ENCODE measurements around the gene FOXN3.

The FOXN3 gene, protein sequence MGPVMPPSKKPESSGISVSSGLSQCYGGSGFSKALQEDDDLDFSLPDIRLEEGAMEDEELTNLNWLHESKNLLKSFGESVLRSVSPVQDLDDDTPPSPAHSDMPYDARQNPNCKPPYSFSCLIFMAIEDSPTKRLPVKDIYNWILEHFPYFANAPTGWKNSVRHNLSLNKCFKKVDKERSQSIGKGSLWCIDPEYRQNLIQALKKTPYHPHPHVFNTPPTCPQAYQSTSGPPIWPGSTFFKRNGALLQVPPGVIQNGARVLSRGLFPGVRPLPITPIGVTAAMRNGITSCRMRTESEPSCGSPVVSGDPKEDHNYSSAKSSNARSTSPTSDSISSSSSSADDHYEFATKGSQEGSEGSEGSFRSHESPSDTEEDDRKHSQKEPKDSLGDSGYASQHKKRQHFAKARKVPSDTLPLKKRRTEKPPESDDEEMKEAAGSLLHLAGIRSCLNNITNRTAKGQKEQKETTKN

DNA sequence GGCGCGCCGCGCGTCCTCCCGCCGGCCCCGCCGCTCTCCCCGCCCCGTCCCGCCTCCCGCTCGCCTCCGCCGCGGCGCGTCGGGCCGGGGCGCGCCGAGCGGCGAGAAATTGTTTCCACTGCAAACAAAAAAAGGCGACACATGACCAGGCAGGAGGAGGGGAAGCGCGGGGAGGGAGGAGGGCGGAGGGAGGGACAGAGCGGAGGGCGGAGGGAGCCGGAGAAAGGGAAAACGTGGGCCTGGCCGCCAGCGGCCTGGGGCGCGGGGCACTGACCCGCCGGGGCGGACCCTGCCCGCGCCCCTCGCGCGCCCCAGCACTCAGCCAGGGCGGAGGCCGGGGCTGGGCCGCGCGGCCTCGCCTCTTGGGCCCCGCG, at the start of gene FOXN3:
Gene FOXN3, minus strand, starts transcription at position 143 of the 374 bp plus-strand sequence. CDS start 4,757 bp downstream, outside the sequence.
- peak; percentile 96 for DNase-seq

DNA sequence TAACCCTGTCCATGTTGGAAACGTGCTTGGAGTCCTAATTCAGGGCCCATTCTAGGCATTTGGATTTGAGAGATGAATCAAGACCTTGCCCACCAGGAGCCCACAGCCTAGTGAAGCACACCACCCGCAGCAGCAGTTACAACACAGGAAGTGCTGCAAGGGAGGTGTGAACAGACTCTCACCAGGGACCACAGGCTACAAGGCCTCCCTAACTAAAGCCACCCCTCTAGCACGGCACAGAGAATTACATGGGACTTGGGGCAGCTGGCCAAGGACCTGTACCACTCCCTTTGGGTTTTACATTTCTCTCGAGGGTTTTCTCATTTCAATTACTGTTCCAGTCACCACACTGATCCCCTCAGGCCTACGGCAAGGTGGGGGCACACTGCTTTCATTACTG, 49.5 kb upstream of the FOXN3 start:
- no peak for DNase-seq

DNA sequence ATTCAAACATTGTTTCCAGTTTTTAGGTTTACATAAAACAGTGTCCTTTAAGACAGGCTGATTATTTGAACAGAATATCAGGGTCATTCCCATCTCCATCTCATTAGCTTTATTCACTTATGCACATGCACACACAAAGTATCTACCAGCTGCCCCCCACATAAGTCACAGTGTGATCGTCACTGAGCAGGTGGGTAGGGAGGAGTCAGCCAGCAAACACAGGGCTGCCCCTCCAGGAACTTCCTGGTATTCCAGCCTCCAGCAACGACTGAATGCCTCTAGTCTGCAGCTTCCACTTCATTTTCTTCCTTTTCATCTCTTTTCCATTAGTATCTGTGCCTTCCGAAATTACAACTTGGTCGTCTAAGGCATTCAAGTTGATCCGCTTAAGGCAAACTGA, 48.8 kb upstream of the FOXN3 start:
- DNase-seq, result no peak

DNA sequence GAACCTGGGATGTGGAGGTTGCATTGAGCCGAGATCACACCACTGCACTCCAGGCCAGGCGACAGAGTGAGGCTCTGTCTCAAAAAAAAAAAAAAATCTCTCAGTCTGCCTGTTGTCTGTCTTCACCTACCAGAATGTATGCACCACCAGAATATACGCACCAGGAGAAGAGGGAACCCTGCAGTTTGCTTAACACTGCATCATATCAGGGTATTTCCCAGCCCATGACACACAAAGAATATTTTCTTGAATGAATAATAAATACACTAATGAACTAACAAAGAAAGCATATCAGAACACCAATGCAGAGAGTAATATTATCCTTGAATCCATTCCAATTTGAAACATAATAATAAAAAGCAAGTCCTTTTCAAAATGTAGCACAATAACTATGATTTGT, 44.2 kb upstream of the FOXN3 start:
- no peak for DNase-seq

DNA sequence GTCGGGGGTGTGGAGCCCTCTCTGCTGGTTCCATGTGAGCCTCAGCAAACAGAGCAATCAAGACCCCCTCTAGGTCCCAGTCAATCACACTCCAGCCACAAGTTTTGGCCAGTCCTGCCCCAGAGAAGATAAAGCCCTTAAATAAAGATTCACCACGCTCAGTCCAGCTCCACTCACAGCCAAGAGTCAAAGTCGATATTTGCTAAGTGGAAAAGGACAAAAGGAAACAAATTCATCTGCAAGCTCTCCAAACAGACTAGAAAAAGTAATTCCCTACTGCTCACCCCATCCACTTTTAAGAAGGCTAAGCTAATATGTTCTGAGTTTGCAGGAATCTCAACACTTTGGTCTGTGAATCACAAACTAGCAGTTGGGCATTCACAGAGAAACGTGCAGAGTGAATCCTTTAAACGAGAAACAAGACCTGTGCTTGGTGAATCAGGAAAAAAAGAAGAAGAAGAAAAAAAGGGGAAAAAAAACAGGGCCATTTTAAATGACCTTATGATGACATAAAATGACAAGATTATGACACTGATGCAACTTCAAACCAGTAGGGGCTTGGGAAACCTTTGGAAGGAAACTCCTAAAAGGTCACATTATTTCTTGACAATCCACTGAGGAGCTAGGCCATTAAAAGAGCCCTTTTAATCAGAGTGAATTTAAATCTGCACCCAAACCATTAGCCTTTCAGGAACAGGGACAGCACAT, 41.8 kb upstream of the FOXN3 start:
- DNase-seq, result no peak

DNA sequence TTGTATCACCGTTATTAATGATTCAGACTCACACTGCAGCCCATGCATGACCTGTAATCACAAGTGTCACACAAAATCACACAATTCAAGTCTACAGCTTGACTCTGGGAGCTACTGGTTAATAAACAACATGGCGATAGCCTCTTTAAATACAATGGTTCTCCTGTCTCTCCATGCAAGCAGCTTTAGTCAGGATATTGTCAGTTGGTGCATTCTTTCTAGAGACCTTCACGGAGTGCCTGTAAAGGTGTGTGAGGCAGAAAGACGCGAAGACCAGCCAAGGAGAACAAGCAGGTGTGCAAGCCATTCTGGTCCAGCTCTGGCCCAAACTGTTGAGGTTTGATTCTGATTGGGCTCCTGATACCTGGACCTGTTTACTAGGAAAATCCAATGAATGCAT, 40.0 kb upstream of the FOXN3 start:
- no peak for DNase-seq

DNA sequence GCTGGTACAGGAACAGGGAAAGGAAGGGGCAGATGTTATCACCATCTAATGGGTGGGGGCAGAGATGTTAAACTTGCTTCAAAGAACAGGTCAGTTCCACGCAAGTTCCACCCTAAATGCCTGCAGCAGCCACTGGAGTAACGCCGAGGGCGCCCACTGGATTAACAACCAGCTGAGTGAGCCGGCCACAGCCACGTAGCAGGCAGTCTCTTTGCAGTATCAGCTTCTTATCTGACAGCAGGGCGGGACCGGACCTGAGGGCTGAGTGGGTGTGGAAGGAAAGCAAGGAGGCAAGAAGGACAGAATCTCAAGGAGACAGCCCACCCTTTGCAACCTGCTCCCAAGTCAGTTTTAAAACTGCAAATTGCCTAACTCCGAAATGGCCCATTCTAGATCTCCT, 38.4 kb upstream of the FOXN3 start:
- DNase-seq, result peak; percentile 88

DNA sequence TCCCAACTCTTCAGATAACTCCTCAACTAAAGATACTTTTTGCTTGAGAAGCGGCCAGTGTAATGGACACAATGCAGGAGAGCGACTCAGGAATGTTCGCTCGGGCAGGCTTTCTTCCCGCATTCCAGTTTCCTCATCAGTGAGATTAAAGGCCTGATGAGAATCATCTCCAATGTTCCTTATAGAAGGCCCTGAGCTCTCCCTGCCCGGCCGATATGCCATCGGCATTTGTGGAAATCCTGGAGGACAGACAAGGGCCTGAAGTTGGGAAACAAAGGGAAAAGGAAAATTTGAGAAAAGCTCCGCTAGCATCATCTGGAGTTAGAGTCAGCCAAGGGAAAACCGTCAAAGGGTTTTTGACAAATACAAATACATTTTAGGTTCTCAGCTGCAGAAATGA, 38.0 kb upstream of the FOXN3 start:
- DNase-seq, result peak; percentile 69

DNA sequence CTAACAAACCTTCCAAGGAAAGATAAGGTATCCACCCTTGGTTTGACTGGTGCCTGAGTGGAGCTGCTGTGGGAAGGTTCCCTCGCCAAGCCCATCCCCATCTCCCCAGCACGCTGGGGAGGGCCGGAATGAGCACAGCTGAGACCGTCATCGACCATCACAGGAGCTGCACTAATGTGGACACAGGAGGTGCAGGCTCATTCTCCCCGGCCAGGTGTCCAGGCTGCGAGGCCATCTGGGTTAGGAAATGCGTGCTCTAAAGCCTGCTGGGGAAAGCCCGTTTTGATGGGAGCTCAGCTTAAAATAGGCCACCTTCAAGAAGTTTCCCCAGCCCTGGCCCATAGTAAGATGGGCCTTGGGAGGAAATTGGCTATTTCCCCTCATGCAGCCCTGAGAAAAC, 35.2 kb upstream of the FOXN3 start:
- DNase-seq, result no peak

DNA sequence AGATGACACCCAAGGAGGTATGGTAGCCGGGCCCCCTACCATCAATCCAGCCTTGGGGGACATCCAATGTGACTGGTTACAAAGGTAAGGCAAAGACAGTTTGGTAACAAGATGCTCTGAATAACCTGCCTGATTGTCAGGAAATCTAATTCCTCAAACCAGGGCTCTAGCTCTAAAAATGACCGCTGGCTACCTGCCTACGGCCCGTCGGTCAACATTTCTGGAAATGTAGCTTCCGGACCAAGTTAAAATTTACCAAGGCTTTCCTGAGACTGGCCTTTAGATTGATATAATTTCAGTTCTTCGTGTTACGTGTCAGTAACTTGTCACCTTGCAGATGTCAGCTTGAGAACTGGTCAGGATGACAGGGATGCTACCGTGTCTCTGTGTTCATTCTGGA, 34.2 kb upstream of the FOXN3 start:
- DNase-seq, result no peak

DNA sequence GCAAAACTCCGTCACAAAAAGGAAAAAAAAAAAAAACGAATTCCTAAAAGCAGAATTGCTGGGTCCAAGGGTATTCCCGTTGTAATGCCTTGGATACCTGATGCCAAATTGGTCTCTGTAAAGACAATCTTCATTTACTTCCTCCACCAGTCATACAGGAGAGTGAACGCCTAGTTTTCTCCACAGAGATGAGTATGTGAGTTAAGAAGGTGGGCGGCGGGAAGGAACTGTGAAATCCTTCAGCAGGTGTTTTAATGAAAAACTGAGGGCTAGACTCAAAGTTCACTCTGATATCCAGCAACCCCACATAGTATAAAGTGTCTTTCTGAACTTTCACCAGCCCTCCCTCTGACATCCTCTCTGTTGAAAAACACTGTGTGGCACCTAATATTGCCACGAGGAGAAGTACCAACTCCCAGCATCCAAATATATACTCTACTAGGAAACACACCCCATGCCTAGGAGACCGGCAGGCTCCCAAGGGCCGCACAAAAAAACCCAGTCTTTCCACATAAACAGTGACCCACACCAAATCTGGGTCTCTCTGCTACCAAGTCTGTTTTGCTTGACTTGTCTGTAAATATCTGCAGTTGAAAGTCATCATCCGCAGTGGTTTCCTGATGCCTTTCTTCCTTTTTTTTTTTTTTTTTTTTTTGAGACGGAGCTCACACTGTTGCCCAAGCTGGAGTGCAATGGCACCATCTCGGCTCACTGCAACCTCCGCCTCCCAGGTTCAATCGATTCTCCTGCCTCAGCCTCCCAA, 30.3 kb upstream of the FOXN3 start:
- DNase-seq, result no peak

DNA sequence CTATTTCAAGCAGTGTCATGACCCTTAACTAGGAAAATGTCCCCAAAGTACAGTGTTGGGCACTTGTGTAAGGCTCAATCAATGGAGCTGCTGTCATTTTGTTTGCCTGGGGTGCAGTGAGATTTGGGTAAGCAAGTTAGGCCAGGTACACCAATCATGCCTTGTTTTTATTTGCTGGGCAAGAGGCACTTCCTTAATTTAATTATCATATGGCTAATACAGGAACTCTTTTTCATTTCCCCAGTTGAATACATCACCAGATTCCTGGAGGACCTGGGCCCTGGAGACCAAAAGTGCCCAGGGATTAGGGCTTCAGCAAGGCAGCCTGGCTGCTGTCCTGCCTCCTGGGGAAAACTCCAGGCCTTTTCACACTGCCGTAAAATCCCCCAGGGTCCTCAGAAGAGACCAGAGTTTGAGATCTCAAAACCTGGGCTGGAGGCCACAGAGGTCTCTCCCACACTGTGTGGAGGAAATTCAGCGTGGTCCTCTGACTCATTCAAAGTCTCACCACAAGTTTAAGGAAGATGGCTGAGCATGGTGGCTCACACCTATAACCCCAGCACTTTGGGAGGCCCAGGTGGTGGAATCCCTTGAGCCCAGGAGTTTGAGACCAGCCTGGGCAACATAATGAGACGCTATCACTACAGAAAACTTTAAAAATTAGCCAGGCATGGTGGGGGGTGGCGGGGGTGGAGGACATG, 28.4 kb upstream of the FOXN3 start:
- no peak for DNase-seq

DNA sequence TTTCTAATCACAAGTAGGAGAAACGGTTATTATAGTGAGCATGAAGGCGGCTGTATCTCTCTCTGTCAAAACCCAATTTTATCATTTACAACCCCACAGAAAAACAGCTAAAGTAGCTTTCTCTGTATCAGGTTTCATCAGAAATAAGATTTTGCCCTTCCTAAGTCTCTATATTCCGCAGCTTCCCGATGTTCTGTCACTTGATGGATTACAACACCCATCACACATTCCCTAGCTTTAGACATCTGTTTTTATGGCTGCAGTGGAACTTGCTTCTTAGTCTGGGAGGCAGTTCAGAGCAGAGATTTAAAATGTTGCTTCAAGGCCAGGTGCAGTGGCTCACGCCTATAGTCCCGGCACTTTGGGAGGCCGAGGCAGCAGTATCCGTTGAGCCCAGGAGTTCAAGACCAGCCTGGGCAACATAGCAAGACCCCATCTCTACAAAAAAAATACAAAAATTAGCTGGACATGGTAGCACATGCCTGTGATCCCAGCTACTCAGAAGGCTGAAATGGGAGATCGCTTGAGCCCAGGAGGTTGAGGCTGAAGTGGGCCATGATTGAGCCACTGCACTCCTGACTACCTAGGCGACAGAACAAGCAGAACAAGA, 27.6 kb upstream of the FOXN3 start:
- DNase-seq, result no peak

DNA sequence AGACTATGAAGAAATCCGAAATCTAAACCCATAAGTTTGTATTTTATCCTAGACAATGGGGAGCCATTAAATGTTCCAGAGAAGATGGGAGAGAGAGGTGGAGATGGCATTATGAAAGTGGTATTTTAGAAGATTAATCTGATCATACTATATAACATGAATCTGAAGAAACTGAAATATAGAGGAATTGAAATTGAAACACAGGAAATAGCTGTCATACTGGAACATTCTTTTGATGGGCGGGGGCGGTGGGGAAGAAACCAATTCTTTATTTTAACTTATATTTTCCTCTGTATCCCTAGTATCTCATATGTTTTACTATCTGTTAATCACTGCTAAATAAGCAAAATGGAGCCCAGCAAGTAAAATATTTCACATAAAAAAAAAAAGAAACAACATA, 27.0 kb upstream of the FOXN3 start:
- no peak for DNase-seq

DNA sequence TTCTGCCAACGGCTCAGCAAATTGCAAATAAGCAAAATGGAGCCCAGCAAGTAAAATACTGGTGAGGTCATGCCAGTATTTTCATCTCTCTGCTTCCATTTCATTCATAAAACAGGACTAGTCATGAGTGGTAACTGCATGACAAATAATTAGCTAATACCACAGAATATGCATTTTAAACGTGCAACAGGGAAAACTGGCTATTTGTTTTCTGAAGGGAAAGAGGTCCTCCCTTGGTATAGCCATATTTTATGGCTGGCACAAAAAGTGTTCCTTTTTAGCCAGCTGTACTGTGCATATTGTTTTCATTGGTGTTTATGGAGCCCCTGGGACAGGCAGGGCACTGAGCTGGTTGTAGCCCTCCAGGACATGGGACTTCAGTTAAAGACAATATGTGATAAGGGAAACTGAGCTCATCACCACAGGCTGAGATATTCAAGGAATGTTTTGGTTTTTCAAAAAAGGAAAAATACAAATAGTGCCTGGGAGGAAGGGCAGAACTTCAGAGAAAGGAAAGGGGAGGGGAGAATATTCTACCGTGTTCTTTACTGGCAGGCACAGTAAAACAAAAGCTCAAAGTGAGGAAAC, 26.1 kb upstream of the FOXN3 start:
- DNase-seq, result no peak

DNA sequence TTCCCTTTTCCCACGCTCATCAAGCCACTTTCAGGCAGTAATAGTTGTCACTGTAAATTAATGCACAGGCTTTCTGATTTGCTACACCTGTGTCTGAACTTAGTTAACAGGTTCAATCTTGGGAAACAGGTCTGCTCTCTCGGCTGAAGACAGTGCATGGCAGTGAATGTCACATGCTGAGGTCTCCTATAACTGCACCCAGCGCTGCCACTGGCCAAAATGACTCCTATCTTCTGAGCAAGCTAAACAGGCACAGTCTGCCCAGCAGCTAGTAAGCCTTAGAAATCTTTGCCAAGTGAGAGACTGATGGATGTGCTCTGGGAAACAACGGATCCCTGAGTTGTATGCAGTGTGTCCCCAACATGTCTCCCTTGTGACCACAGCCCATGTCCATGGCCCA, 25.2 kb upstream of the FOXN3 start:
- no peak for DNase-seq

DNA sequence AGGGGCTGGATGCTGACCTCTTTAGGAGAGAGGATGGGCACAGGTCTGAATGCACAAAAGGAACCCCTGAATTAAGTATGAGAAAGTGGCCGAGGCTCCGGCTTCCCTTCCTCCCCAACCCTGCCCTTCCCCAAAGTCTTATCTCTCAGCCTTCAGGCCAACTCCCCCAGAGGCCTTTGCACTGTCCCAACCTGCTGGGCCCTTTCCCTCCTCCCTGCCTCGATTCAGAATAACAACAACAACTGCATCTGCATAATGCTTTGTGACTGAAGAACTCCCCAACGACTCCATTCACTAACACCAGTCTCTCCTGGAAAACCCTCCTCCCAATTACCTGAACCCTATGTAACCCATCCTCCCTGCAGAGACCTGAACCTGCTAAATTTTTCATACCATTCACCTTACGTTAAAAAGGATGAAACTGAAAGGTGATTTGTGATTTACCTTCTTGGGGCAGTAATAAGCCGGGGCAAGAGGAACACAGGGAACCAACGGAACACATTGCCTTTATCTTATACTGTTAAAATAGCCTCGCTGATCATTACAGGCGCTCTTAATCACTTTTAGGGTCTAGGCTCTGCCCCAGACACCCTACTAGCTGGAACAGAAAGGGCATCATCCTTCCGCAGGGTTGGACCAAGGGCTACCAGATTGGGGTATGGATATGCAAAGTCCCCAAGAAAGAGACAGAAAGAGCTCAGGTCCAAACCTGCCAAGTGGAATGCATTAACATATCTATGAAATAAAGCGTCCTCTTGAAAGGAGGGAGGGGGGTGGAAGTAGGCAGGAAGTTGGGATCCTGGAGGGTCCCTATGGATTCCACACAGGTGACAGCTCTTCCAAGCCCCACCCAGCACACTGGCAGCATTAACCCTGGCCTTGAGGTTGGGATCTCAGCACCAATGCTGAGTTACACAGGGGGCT, 24.2 kb upstream of the FOXN3 start:
- DNase-seq, result no peak

DNA sequence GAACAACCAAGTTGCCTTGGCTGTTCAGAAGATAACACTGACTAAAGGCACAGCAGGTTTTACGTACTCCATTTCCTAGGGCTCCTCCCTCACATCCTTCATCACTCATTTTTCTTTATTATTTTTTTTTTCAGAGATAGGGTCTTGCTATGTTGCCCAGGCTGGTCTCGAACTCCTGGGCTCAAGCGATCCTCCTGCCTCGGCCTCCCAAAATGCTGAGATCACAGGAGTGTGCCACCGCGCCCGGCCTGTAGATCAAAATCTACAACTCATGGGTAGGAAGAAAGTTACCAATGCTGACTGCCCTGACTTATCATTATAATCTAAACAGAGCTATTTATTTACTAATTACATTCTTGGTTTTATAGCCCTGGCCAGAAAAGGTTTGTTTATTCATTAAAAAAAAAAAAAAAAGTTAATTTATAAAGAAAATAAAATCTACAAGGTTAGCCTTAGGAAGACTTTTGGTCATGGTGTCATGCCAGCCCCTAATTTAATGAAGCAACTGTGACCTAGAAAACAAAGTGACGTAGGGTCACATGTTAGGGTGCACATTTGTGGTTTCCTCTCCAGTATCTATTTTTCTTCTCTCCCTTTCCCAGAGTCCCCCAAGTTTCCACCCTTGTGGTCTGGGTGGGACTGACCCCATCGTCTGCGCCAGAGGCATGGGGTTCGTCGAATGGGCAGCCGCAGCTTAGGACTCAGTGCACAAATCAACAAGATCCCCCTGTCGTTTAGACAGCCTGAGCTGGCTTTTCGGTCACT, 19.0 kb upstream of the FOXN3 start:
- DNase-seq, result no peak

DNA sequence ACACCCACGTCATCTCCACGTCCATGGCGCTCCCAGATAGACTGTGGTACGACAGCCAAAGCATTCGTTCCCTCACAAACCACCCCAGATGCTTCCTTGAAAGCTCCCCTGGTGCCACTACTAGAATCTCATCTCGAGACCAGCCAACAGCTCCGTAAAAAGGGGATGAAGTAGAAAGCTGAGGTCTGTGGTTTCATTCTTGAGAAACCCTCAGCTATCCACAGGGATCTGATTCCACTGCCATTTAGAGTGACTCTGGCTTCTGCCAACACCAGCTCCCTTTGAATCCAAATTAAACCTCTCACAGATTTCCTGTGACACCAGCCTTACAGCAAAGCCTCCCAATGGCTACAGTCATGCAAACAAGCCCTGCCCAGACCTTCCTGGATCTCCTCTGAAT, 18.5 kb upstream of the FOXN3 start:
- no peak for DNase-seq

DNA sequence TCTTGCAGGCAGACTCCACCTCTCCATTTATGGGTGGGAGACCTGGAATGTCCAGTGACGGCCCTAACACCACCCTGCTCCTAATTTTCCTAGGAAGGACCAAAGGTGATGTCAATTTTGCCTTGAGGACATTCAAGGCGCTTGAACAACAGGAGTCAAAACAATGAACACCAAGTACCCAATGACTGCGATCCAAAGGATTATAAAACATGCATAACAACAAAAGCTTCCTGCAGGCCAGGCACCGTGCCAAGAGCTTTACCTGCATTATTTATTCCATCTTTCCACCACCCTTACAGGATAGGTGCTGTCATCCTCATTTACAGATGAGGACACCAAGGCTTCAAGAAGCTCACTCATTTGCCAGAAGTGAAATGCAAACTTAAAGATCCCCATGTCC, 15.2 kb upstream of the FOXN3 start:
- DNase-seq, result no peak
